Retinal pigment epithelial cell (primary cell): ENCODE measurements around the gene FGFBP1.

Source experiments
- DNase-seq: peaks from one replicate; pipeline ENCODE4 v3.0.0-alpha.2; 2010; ENCODE audit warnings: low read depth
- H3K4me3 ChIP-seq: 2 replicates; pipeline ENCODE4 v1.5.1; 2011; ENCODE audit warnings: mild to moderate bottlenecking, low read length, control low read depth, moderate library complexity
- TF ChIP-seq, protein P1 (sequence below): conservative IDR thresholded peaks from 2 replicates; pipeline ENCODE4 v1.5.1; 2011; ENCODE audit warnings: low read depth, low read length, control low read depth, inconsistent platforms

Gene FGFBP1

DNA sequence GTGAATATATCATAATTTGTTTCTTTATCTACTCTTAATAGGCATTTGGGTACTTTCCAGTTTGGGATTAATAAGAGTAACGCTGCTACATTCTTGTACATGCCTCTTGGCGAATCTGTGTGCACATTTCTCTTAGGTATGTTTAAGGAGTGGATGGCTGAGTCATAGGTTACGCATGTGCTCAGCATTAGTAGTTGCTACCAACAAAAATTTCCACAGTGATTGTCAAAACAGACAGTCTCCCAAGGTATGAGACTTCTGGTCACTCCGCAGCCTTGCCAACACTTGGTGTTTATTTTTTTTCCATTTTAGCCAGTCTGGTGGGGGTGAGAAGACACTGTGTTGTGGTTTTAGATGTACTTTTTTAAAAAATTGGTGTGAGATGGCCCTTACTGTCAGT lies 44.6 kb downstream of the FGFBP1 start:
- peak; percentile 99 for DNase-seq
- TF ChIP-seq, protein P1, sequence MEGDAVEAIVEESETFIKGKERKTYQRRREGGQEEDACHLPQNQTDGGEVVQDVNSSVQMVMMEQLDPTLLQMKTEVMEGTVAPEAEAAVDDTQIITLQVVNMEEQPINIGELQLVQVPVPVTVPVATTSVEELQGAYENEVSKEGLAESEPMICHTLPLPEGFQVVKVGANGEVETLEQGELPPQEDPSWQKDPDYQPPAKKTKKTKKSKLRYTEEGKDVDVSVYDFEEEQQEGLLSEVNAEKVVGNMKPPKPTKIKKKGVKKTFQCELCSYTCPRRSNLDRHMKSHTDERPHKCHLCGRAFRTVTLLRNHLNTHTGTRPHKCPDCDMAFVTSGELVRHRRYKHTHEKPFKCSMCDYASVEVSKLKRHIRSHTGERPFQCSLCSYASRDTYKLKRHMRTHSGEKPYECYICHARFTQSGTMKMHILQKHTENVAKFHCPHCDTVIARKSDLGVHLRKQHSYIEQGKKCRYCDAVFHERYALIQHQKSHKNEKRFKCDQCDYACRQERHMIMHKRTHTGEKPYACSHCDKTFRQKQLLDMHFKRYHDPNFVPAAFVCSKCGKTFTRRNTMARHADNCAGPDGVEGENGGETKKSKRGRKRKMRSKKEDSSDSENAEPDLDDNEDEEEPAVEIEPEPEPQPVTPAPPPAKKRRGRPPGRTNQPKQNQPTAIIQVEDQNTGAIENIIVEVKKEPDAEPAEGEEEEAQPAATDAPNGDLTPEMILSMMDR, result no peak
- no peak overlapping the region for H3K4me3 ChIP-seq

DNA sequence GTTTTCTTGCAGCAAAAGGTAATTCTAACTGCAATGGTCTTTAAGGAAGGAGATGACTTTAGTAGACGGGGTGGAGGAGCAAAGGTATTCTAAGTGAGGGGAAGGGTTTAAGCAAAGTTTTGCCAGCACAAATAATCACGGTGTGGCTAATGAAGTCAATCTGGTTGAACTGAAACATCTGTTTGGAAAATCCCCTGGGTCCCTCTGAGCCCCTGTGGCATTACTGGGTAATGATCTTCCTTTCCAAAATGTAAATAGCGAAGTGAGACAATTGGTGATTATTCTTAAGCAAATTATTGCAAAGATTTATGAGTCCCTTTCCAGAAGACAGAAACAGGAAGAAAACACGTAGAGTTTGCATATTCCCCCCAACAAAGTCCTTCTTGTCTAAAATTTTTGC lies 47.2 kb downstream of the FGFBP1 start:
- no peak for DNase-seq
- TF ChIP-seq, protein P1, result no peak
- H3K4me3 ChIP-seq, result no peak overlapping the region

DNA sequence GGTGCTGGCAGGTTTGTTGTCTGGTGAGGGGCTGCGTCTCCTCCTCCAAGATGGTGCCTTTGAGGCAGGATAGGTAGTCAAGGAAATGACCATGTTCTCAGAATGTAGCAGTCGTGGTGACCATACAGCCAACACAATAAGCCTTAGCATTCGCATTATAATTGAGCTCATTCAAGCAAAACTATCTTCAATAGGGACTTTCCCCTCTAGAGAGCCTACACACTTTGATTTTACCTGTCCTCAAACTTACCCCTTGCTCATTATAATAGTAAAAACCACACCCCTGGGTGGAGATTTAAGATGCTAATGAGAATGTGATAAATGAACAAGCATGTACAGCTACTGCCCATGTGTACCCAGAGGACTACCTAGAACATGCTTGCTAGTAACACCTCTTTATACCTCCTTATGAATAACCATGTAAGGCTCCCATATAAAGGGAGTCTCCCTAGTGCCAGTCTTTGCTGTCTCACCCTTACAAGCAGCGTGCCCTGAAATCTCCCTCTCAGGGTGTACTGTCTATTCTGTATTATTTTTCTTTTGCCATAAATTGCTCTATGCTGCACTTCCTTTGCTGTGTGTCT lies 48.2 kb downstream of the FGFBP1 start:
- no peak overlapping the region for H3K4me3 ChIP-seq

DNA sequence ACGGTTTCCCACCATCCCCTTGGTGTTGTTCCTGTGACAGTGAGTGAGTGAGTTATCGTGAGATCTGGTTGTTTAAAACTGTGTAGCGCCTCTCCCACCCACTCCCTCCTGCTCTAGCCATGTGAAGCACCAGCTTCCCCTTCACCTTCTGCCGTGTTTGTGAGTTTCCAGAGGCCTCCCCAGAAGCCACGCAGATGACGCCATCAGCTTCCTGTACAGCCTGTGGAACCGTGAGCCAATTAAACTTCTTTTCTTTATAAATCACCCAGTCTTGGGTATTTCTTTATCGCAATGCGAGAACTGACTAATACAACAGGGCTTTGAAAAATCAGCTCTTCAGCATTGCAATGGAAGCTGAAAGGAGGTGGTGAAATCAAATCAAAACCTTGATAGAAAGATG lies 50.0 kb downstream of the FGFBP1 start:
- TF ChIP-seq, protein P1, result no peak
- no peak overlapping the region for H3K4me3 ChIP-seq
- no peak for DNase-seq

More for the DNA sequence above, 48.2 kb downstream of the FGFBP1 start:
- no peak for DNase-seq
- TF ChIP-seq, protein P1, result no peak
